ENCODE data around the gene PLS1.

DNA sequence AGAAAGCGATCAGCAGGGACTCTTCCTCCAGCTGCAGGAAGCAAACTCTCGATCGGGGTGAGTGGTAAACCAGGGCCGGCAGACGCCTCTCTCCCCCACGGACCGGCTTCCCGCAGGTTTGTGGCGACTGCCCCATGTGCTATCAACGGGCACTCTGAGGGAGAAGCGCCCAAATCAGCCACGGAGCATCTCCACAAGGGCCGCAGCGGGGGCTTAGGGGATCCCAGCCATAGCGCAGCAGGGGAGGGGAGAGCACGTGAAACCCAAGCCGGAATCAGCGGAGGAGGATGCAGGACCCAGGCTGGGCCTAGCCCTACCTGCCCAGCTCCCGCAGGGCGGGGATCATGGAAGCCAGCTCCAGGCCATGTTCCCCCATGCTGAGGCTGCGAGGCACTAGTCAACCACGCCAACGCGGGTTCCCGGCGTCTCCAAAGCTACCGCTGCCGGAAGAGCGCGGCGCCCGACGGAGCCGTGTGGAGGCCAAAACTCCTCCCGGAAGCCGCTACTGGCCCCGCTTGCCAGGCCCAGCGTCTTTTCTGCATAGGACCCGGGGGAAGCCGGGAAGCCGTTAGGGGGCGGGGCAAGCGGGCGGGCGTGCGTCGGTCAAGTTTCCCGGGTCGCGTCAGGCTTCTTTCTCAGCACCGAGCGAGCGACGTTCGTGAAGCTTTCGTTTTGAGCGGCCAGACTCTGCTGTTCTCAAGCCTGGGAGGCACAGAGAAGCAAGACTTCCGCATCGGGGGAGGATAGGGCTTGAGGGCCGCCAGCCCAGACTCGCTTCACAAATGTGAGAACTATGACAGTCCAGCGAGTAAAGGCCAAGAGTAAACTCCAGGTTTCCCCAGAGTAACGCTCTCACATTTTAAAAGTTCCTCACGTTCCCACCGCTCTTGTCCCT lies 17.6 kb upstream of the PLS1 start, which contains the start of gene ATR:
- TF ChIP-seq, protein P1, sequence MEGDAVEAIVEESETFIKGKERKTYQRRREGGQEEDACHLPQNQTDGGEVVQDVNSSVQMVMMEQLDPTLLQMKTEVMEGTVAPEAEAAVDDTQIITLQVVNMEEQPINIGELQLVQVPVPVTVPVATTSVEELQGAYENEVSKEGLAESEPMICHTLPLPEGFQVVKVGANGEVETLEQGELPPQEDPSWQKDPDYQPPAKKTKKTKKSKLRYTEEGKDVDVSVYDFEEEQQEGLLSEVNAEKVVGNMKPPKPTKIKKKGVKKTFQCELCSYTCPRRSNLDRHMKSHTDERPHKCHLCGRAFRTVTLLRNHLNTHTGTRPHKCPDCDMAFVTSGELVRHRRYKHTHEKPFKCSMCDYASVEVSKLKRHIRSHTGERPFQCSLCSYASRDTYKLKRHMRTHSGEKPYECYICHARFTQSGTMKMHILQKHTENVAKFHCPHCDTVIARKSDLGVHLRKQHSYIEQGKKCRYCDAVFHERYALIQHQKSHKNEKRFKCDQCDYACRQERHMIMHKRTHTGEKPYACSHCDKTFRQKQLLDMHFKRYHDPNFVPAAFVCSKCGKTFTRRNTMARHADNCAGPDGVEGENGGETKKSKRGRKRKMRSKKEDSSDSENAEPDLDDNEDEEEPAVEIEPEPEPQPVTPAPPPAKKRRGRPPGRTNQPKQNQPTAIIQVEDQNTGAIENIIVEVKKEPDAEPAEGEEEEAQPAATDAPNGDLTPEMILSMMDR (conservative IDR thresholded peaks at IDR 0.05), result no peak
- no peak for TF ChIP-seq EZH2 (IDR thresholded peaks at IDR 0.05; ENCODE audit: low read depth)

Measured in PC-9 (cell line).